ENCODE data around the gene PHOX2A.

The PHOX2A gene

GRCh38 chr11:72235351-72236057 lies 8.5 kb downstream of the PHOX2A start:
- in situ Hi-C loops (cut with MboI; ENCODE audit: low sequenced_read_pairs) = no loop called here

GRCh38 chr11:72234920-72235319 lies 9.1 kb downstream of the PHOX2A start:
- in situ Hi-C loops (cut with MboI; ENCODE audit: low sequenced_read_pairs) = no loop called here

- in situ Hi-C loops (cut with MboI; ENCODE audit: low sequenced_read_pairs) = no loop called here
These were observed 9.5 kb downstream of the PHOX2A start for GRCh38 chr11:72234514-72234830.

- in situ Hi-C loops (cut with MboI; ENCODE audit: low sequenced_read_pairs) = no loop called here
These were observed 10.0 kb downstream of the PHOX2A start for GRCh38 chr11:72233773-72234513.

GRCh38 chr11:72233056-72233772 lies 10.8 kb downstream of the PHOX2A start:
- in situ Hi-C loops (cut with MboI; ENCODE audit: low sequenced_read_pairs) = no loop called here

- in situ Hi-C loops (cut with MboI; ENCODE audit: low sequenced_read_pairs) = no loop called here
These were observed 11.5 kb downstream of the PHOX2A start for GRCh38 chr11:72232260-72233055.

- in situ Hi-C loops (cut with MboI; ENCODE audit: low sequenced_read_pairs) = no loop called here
These were observed 12.3 kb downstream of the PHOX2A start for GRCh38 chr11:72231396-72232259.

GRCh38 chr11:72230764-72231365 lies 13.1 kb downstream of the PHOX2A start:
- in situ Hi-C loops (cut with MboI; ENCODE audit: low sequenced_read_pairs) = no loop called here

GRCh38 chr11:72229925-72230763 lies 13.8 kb downstream of the PHOX2A start:
- in situ Hi-C loops (cut with MboI; ENCODE audit: low sequenced_read_pairs) = no loop called here

- in situ Hi-C loops (cut with MboI; ENCODE audit: low sequenced_read_pairs) = no loop called here
These were observed 14.5 kb downstream of the PHOX2A start for GRCh38 chr11:72229336-72229924.

GRCh38 chr11:72228844-72229231 lies 15.1 kb downstream of the PHOX2A start:
- in situ Hi-C loops (cut with MboI; ENCODE audit: low sequenced_read_pairs) = no loop called here

- in situ Hi-C loops (cut with MboI; ENCODE audit: low sequenced_read_pairs) = no loop called here
These were observed 15.6 kb downstream of the PHOX2A start for GRCh38 chr11:72228229-72228843.

GRCh38 chr11:72227316-72228228 lies 16.4 kb downstream of the PHOX2A start:
- in situ Hi-C loops (cut with MboI; ENCODE audit: low sequenced_read_pairs) = no loop called here

- in situ Hi-C loops (cut with MboI; ENCODE audit: low sequenced_read_pairs) = no loop called here
These were observed 17.3 kb downstream of the PHOX2A start for GRCh38 chr11:72226701-72227100.

GRCh38 chr11:72225411-72225951 lies 18.5 kb downstream of the PHOX2A start:
- in situ Hi-C loops (cut with MboI; ENCODE audit: low sequenced_read_pairs) = no loop called here

- in situ Hi-C loops (cut with MboI; ENCODE audit: low sequenced_read_pairs) = no loop called here
These were observed 19.2 kb downstream of the PHOX2A start, which contains the start of gene INPPL1 for GRCh38 chr11:72224564-72225410. TSS of gene INPPL1 (plus strand) at chr11:72224767. CDS start at chr11:72224985, 218 bp downstream.
